NOMO-1 treated with DMSO at 0.1 percent for 48 hours (cell line): ENCODE results near the gene IQGAP2.

Source experiments
- DNase-seq: peaks from one replicate; lab custom pipeline; 2025; ENCODE audit not compliant: unreplicated experiment; lab: John Stamatoyannopoulos, UW

The IQGAP2 gene

GRCh38 chr5:76681287-76681686 is 278.2 kb downstream of the IQGAP2 start:
- DNase-seq, result no peak

- no peak for DNase-seq
Measured at GRCh38 chr5:76682387-76682786, 279.3 kb downstream of the IQGAP2 start.

GRCh38 chr5:76683816-76684731 is 281.0 kb downstream of the IQGAP2 start:
- DNase-seq, result no peak

GRCh38 chr5:76684756-76685519 is 281.9 kb downstream of the IQGAP2 start:
- DNase-seq, result no peak

- no peak for DNase-seq
Measured at GRCh38 chr5:76685704-76686103, 282.6 kb downstream of the IQGAP2 start.

GRCh38 chr5:76688212-76688611 is 285.1 kb downstream of the IQGAP2 start:
- no peak for DNase-seq

GRCh38 chr5:76688836-76689235 is 285.8 kb downstream of the IQGAP2 start:
- no peak for DNase-seq

GRCh38 chr5:76689321-76690036 is 286.4 kb downstream of the IQGAP2 start:
- no peak for DNase-seq

GRCh38 chr5:76690037-76690679 is 287.1 kb downstream of the IQGAP2 start:
- DNase-seq, result no peak

GRCh38 chr5:76690704-76691466 is 287.8 kb downstream of the IQGAP2 start:
- no peak for DNase-seq

GRCh38 chr5:76691467-76692273 is 288.6 kb downstream of the IQGAP2 start:
- DNase-seq, result no peak

GRCh38 chr5:76692274-76692540 is 289.1 kb downstream of the IQGAP2 start:
- DNase-seq, result no peak

- no peak for DNase-seq
Measured at GRCh38 chr5:76692651-76693050, 289.6 kb downstream of the IQGAP2 start.

- DNase-seq, result no peak
Measured at GRCh38 chr5:76693141-76693540, 290.1 kb downstream of the IQGAP2 start.

GRCh38 chr5:76694317-76694716 is 291.2 kb downstream of the IQGAP2 start:
- no peak for DNase-seq

- DNase-seq, result no peak
Measured at GRCh38 chr5:76695346-76695745, 292.3 kb downstream of the IQGAP2 start.

GRCh38 chr5:76696251-76696650 is 293.2 kb downstream of the IQGAP2 start:
- no peak for DNase-seq

GRCh38 chr5:76697670-76698069 is 294.6 kb downstream of the IQGAP2 start:
- DNase-seq, result no peak

- DNase-seq, result no peak
Measured at GRCh38 chr5:76700571-76700970, 297.5 kb downstream of the IQGAP2 start.

- no peak for DNase-seq
Measured at GRCh38 chr5:76701298-76701697, 298.2 kb downstream of the IQGAP2 start.
